GM18873 (cell line): Measurements from ENCODE around the gene NCBP2L.
"Not testable (repeated sequence)": the region's sequence is repeated elsewhere in the genome, so short reads cannot be mapped to it uniquely, and the experiment has no call there.

ENCODE experiments used
- ATAC-seq: cut with Tn5 transposase; IDR thresholded peaks from one replicate; pipeline ENCODE4 v1.9.1; 2021; ENCODE audit warnings: mild to moderate bottlenecking, moderate library complexity, moderate number of reproducible peaks; ENCODE audit not compliant: unreplicated experiment, low FRiP score

Gene NCBP2L

GRCh38 chrX:107780525-107780924 lies 3.0 kb downstream of the NCBP2L start:
- ATAC-seq, result no peak

- ATAC-seq, result no peak
These were observed 10.3 kb downstream of the NCBP2L start for GRCh38 chrX:107787827-107788226.

GRCh38 chrX:107804427-107804826 lies 26.9 kb downstream of the NCBP2L start:
- no peak for ATAC-seq

- ATAC-seq, result no peak
These were observed 27.6 kb downstream of the NCBP2L start for GRCh38 chrX:107805179-107805578.

GRCh38 chrX:107810053-107810452 lies 32.5 kb downstream of the NCBP2L start:
- not testable (repeated sequence) for ATAC-seq

GRCh38 chrX:107818900-107819521 lies 41.5 kb downstream of the NCBP2L start:
- ATAC-seq, result no peak

- no peak for ATAC-seq
These were observed 45.5 kb downstream of the NCBP2L start for GRCh38 chrX:107823042-107823441.

- no peak for ATAC-seq
These were observed 45.9 kb downstream of the NCBP2L start for GRCh38 chrX:107823456-107823855.

- ATAC-seq, result no peak
These were observed 48.2 kb downstream of the NCBP2L start, which contains the start of gene MID2 for GRCh38 chrX:107825698-107826237. Gene MID2 (plus strand): TSS chrX:107825866. CDS start chrX:107826427, 561 bp downstream.

GRCh38 chrX:107826238-107827029 lies 48.9 kb downstream of the NCBP2L start:
- no peak for ATAC-seq

GRCh38 chrX:107827030-107827831 lies 49.7 kb downstream of the NCBP2L start:
- ATAC-seq, result no peak

GRCh38 chrX:107827852-107828251 lies 50.3 kb downstream of the NCBP2L start:
- no peak for ATAC-seq

- ATAC-seq, result no peak
These were observed 52.3 kb downstream of the NCBP2L start for GRCh38 chrX:107829878-107830277.

GRCh38 chrX:107831071-107831730 lies 53.7 kb downstream of the NCBP2L start:
- ATAC-seq, result no peak

- ATAC-seq, result no peak
These were observed 57.0 kb downstream of the NCBP2L start for GRCh38 chrX:107834275-107835201.

- no peak for ATAC-seq
These were observed 59.4 kb downstream of the NCBP2L start for GRCh38 chrX:107836958-107837357.

- no peak for ATAC-seq
These were observed 63.4 kb downstream of the NCBP2L start for GRCh38 chrX:107840971-107841370.

- ATAC-seq, result no peak
These were observed 65.3 kb downstream of the NCBP2L start for GRCh38 chrX:107842715-107843400.
